Measurements from ENCODE around the gene FAM228B.

DNA sequence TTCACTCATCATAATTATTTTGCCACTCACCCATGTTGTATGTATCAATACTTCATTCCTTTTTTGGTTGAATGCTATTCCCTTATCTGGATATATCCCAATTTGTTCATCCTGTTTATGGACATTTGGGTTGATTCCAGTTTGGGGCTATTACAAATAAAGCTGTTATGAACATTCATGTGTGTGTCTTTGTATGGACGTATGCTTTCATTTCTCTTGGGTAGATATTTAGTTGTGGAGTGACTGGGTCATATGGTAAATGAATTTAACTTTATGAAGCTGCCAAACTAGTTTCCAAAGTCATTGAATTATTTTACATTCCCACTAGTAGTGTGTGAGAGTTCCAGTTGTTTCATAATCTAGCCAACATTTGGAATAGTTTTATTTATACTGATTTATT lies 2.7 kb downstream of the FAM228B start:
- TF ChIP-seq, protein P1, sequence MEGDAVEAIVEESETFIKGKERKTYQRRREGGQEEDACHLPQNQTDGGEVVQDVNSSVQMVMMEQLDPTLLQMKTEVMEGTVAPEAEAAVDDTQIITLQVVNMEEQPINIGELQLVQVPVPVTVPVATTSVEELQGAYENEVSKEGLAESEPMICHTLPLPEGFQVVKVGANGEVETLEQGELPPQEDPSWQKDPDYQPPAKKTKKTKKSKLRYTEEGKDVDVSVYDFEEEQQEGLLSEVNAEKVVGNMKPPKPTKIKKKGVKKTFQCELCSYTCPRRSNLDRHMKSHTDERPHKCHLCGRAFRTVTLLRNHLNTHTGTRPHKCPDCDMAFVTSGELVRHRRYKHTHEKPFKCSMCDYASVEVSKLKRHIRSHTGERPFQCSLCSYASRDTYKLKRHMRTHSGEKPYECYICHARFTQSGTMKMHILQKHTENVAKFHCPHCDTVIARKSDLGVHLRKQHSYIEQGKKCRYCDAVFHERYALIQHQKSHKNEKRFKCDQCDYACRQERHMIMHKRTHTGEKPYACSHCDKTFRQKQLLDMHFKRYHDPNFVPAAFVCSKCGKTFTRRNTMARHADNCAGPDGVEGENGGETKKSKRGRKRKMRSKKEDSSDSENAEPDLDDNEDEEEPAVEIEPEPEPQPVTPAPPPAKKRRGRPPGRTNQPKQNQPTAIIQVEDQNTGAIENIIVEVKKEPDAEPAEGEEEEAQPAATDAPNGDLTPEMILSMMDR (conservative IDR thresholded peaks at IDR 0.05 in 1 of 2, IDR thresholded peaks at IDR 0.05 in 1 of 2; ENCODE audit: low read depth in 1 of 2, low read length in 2 of 2) = no peak
- TF ChIP-seq EZH2 (IDR thresholded peaks at IDR 0.05; ENCODE audit: low read length, missing control alignments) = no peak

Measured in fibroblast of lung (primary cell).